Gastrocnemius medialis (tissue), 4 donors: ENCODE results near the gene AZIN2. TPM values are rescaled to one million over a fixed set of nuclear protein-coding genes. Genes with fewer than 3 reads are reported as not detected.

ENCODE experiments used
- ATAC-seq, 2 donors: fragments of 150-250 bp; one replicate each; pipeline ENCODE4 v1.9.1; 2016
- DNase-seq, 2 donors: peaks; one replicate each; pipeline ENCODE4 v3.0.0-alpha.2; 2019
- H3K27ac ChIP-seq, 4 donors: fragments of 200-600 bp; sonication (generic); 1 replicate in 1 of 4; 2 replicates in 3 of 4; pipeline ENCODE4 v1.5.1; 2016 to 2018; ENCODE audit warnings: mild to moderate bottlenecking in 2 of 4, moderate library complexity in 1 of 4
- H3K27me3 ChIP-seq, 3 donors: fragments of 200-600 bp; sonication (generic) in 2 of 3; 1 replicate in 1 of 3; 2 replicates in 2 of 3; pipeline versions ENCODE4 v1.5.1 to v1.6.0; 2016 to 2019; ENCODE audit warnings: mild to moderate bottlenecking in 1 of 3, moderate library complexity in 1 of 3
- H3K36me3 ChIP-seq, 2 donors: fragments of 200-600 bp; sonication (generic) in 1 of 2; one replicate each; pipeline ENCODE4 v1.5.1; 2017 to 2018
- H3K4me1 ChIP-seq, 2 donors: fragments of 200-600 bp; sonication (generic) in 1 of 2; one replicate each; pipeline ENCODE4 v1.5.1; 2016 to 2017; ENCODE audit warnings: mild to moderate bottlenecking in 2 of 2
- H3K4me3 ChIP-seq, 4 donors: fragments of 200-600 bp; sonication (generic) in 3 of 4; 1 replicate in 1 of 4; 2 replicates in 3 of 4; pipeline ENCODE4 v1.5.1; 2016 to 2019; ENCODE audit warnings: mild to moderate bottlenecking in 2 of 4
- H3K9me3 ChIP-seq, 3 donors: fragments of 200-600 bp; sonication (generic) in 2 of 3; 1 replicate in 1 of 3; 2 replicates in 2 of 3; pipeline ENCODE4 v1.5.1; 2016 to 2019
- POLR2A ChIP-seq, 2 donors: fragments of 450-650 bp; IDR thresholded peaks; one replicate each; pipeline ENCODE4 v1.6.1; 2017; ENCODE audit warnings: antibody characterized with exemption in 2 of 2, mild to moderate bottlenecking in 2 of 2, moderate library complexity in 2 of 2
- in situ Hi-C, 4 donors: fragments of 200-750 bp; cut with MboI; loops; one replicate each; pipeline versions ENCODE4 v1.15.0 to v1.8.0; 2017; ENCODE audit warnings: low sequenced_read_pairs in 4 of 4
- intact Hi-C: fragments of 100-400 bp; cut with DNase I; formaldehyde crosslinking; loops from one replicate; pipeline ENCODE4 v1.15.1; 2023; ENCODE audit warnings: low total_unique reads
- total RNA-seq, 4 donors: library from RNA; depleted of rRNA; stranded (reverse); fragments of >200 nt; gene quantifications; one replicate each; pipeline versions ENCODE4 v1.1.0 to v1.2.3, GENCODE V29; 2016
- TF ChIP-seq, protein P1 (sequence below), 5 experiments: fragments of 450-650 bp in 3 of 5; fragments of 200-600 bp in 2 of 5; sonication (generic) in 2 of 5; IDR thresholded peaks in 4 of 5; conservative IDR thresholded peaks in 1 of 5; 1 replicate in 4 of 5; 2 replicates in 1 of 5; pipeline ENCODE4 v1.5.1; 2016 to 2019; ENCODE audit warnings: antibody characterized with exemption in 5 of 5, mild to moderate bottlenecking in 3 of 5, moderate library complexity in 3 of 5

Gene AZIN2
- total RNA-seq, 4 donors from 2014 or later = 0.52 to 3.1 (median 1.2) TPM

- no peak overlapping the region for H3K4me3 ChIP-seq
- H3K9me3 ChIP-seq = no peaks in the 10 kb centered on the region
- peaks cover 0 to 3% of the 10 kb centered on the region in 2 donors for H3K4me1 ChIP-seq
- TF ChIP-seq, protein P1, sequence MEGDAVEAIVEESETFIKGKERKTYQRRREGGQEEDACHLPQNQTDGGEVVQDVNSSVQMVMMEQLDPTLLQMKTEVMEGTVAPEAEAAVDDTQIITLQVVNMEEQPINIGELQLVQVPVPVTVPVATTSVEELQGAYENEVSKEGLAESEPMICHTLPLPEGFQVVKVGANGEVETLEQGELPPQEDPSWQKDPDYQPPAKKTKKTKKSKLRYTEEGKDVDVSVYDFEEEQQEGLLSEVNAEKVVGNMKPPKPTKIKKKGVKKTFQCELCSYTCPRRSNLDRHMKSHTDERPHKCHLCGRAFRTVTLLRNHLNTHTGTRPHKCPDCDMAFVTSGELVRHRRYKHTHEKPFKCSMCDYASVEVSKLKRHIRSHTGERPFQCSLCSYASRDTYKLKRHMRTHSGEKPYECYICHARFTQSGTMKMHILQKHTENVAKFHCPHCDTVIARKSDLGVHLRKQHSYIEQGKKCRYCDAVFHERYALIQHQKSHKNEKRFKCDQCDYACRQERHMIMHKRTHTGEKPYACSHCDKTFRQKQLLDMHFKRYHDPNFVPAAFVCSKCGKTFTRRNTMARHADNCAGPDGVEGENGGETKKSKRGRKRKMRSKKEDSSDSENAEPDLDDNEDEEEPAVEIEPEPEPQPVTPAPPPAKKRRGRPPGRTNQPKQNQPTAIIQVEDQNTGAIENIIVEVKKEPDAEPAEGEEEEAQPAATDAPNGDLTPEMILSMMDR (IDR thresholded peaks at IDR 0.05 in 4 of 5, conservative IDR thresholded peaks at IDR 0.05 in 1 of 5) = no peak
- TF ChIP-seq POLR2A (IDR thresholded peaks at IDR 0.05) = no peak
- no peaks in the 10 kb centered on the region for H3K27me3 ChIP-seq
- in situ Hi-C loops = no loop called here
- intact Hi-C loops = no loop called here
- DNase-seq = no peak
- no peak overlapping the region for H3K27ac ChIP-seq
- no peaks in the 10 kb centered on the region for H3K36me3 ChIP-seq
- no peak for ATAC-seq
These were observed 60.3 kb downstream of the AZIN2 start for GRCh38 chr1:33141216-33141615.

- intact Hi-C loops (no loop called here), in situ Hi-C loops (no loop called here)
- Histone ChIP-seq H3K4me3 (no peak overlapping the region), H3K4me1 (peaks cover 0 to 3% of the 10 kb centered on the region in 2 donors), H3K36me3 (peaks cover 0 to under 1% of the 10 kb centered on the region in 2 donors), H3K27me3 (no peaks in the 10 kb centered on the region), H3K27ac (no peak overlapping the region), H3K9me3 (no peaks in the 10 kb centered on the region)
- TF ChIP-seq, protein P1 (IDR thresholded peaks at IDR 0.05 in 4 of 5, conservative IDR thresholded peaks at IDR 0.05 in 1 of 5) = no peak
- TF ChIP-seq POLR2A (IDR thresholded peaks at IDR 0.05) = no peak
- ATAC-seq (no peak), DNase-seq (no peak)
These were observed 60.8 kb downstream of the AZIN2 start for GRCh38 chr1:33141781-33142180.

DNA sequence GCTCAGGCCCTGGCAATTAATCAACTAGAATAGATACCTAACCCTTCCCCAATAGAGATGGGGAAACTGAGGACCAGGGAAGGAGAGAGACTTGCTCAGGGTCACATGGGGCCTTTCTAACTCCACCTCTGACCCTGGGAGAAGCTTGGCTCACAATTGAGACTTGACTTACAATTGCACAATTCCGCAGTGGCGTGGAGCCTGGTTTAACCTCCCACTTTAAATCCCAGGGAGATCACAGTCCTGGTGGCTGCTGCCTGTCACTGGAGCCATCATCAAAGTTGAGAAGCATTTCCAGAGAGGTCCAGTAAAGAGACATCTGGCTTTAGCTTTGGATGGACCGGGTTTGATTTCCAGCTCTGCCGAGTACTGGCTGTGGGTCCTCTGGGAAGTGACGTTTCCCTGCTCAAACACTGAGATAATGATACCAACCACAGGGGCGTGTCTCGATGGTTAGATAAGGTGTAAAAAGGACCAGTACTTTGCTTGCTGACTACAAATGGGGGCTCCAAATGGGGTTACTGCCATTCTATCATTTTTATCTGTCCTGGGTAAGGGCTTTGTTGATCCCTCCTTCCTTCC lies 61.6 kb downstream of the AZIN2 start:
- in situ Hi-C loops = no loop called here

DNA sequence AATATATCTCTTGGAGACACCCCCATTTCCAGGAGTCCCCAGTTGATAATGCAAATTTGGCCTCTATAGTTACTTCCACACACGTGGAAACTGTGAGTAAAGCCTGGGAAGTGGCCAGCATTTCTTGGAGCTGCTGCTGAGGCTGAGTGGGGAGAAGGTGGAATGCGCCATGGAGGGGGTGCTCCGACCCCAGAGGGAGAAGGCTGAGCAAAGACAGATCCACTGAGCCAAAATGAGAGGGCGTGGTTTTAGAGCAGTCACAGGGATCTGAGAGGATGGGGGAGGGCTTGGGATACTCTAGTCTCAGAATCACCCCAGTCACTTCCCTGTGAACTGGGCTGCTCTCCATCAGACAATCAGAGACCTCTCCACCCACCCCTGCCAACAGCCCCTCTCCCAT lies 62.2 kb downstream of the AZIN2 start:
- ATAC-seq (no peak), DNase-seq (no peak)
- TF ChIP-seq, protein P1 (IDR thresholded peaks at IDR 0.05 in 4 of 5, conservative IDR thresholded peaks at IDR 0.05 in 1 of 5) = no peak
- no peak for TF ChIP-seq POLR2A (IDR thresholded peaks at IDR 0.05)
- Histone ChIP-seq H3K36me3 (peaks cover 0 to 10% of the 10 kb centered on the region in 2 donors), H3K4me1 (peaks cover 0 to 3% of the 10 kb centered on the region in 2 donors), H3K27ac (no peak overlapping the region), H3K4me3 (no peak overlapping the region), H3K27me3 (no peaks in the 10 kb centered on the region), H3K9me3 (no peaks in the 10 kb centered on the region)
- intact Hi-C loops = no loop called here
- in situ Hi-C loops = no loop called here

More for the DNA sequence above, 61.6 kb downstream of the AZIN2 start:
- Histone ChIP-seq H3K36me3 (peaks cover 0 to 9% of the 10 kb centered on the region in 2 donors), H3K4me1 (peaks cover 0 to 3% of the 10 kb centered on the region in 2 donors), H3K4me3 (no peak overlapping the region), H3K9me3 (no peaks in the 10 kb centered on the region), H3K27me3 (no peaks in the 10 kb centered on the region), H3K27ac (no peak overlapping the region)
- ATAC-seq = peak; percentile 23 to 45
- DNase-seq = peak in 1 of 2 donors; percentile 43
- TF ChIP-seq, protein P1 (IDR thresholded peaks at IDR 0.05 in 4 of 5, conservative IDR thresholded peaks at IDR 0.05 in 1 of 5) = no peak
- TF ChIP-seq POLR2A (IDR thresholded peaks at IDR 0.05) = no peak
- intact Hi-C loops = no loop called here

- H3K4me3 ChIP-seq = no peak overlapping the region
- TF ChIP-seq POLR2A (IDR thresholded peaks at IDR 0.05) = no peak
- TF ChIP-seq, protein P1 (IDR thresholded peaks at IDR 0.05 in 4 of 5, conservative IDR thresholded peaks at IDR 0.05 in 1 of 5) = no peak
- no peaks in the 10 kb centered on the region for H3K9me3 ChIP-seq
- DNase-seq (no peak), ATAC-seq (no peak)
- H3K4me1 ChIP-seq = peaks cover 0 to 3% of the 10 kb centered on the region in 2 donors
- intact Hi-C loops (no loop called here), in situ Hi-C loops (no loop called here)
- no peak overlapping the region for H3K27ac ChIP-seq
- H3K36me3 ChIP-seq = peaks cover 0 to 10% of the 10 kb centered on the region in 2 donors
- H3K27me3 ChIP-seq = no peaks in the 10 kb centered on the region
These were observed 62.7 kb downstream of the AZIN2 start for GRCh38 chr1:33143698-33144097.
